Karpas-422 (cell line): ENCODE measurements around the gene PTPRC. TPM values are rescaled to one million over a fixed set of nuclear protein-coding genes. Genes with fewer than 3 reads are reported as not detected.

Source experiments
- DNase-seq: peaks from one replicate; pipeline ENCODE4 v3.0.0-alpha.2; 2015
- H2AFZ ChIP-seq: fragments of 200-600 bp; sonication (generic); 2 replicates; pipeline ENCODE4 v1.6.1; 2014; ENCODE audit warnings: antibody characterized with exemption, low read length, mixed read lengths
- H3K27ac ChIP-seq: fragments of 200-600 bp; sonication (generic); 2 replicates; pipeline ENCODE4 v1.5.1; 2014; ENCODE audit warnings: mild to moderate bottlenecking, low read length, moderate library complexity
- H3K27me3 ChIP-seq: fragments of 200-600 bp; sonication (generic); 2 replicates; pipeline ENCODE4 v1.6.1; 2014; ENCODE audit warnings: low read length, mixed read lengths
- H3K36me3 ChIP-seq: fragments of 200-600 bp; sonication (generic); 2 replicates; pipeline ENCODE4 v1.6.1; 2014; ENCODE audit warnings: low read length, mixed read lengths; ENCODE audit not compliant: insufficient read depth
- H3K4me1 ChIP-seq: fragments of 200-600 bp; sonication (generic); 2 replicates; pipeline ENCODE4 v1.6.1; 2014; ENCODE audit warnings: mild to moderate bottlenecking, low read length, mixed read lengths
- H3K4me2 ChIP-seq: fragments of 200-600 bp; sonication (generic); 2 replicates; pipeline ENCODE4 v1.6.1; 2014; ENCODE audit warnings: low read length, low read depth, mild to moderate bottlenecking; ENCODE audit not compliant: poor library complexity, severe bottlenecking
- H3K4me3 ChIP-seq: fragments of 200-600 bp; sonication (generic); 2 replicates; pipeline ENCODE4 v1.5.1; 2014; ENCODE audit warnings: mild to moderate bottlenecking, antibody characterized with exemption, low read length, mixed read lengths
- H3K79me2 ChIP-seq: fragments of 200-600 bp; sonication (generic); 2 replicates; pipeline ENCODE4 v1.6.1; 2014; ENCODE audit warnings: mild to moderate bottlenecking, low read length, mixed read lengths
- H3K9ac ChIP-seq: fragments of 200-600 bp; sonication (generic); 2 replicates; pipeline ENCODE4 v1.6.0; 2014; ENCODE audit warnings: low read length
- H3K9me2 ChIP-seq: fragments of 200-600 bp; sonication (generic), shearing (Covaris generic); replicated peaks from 2 replicates; pipeline ENCODE4 v1.6.0; 2014; ENCODE audit warnings: mild to moderate bottlenecking, low read length, moderate library complexity; ENCODE audit not compliant: insufficient read depth
- H3K9me3 ChIP-seq: fragments of 300-700, 200-600 bp; sonication (generic); 2 replicates; pipeline ENCODE4 v1.6.1; 2014; ENCODE audit warnings: low read length, mixed read lengths
- H4K20me1 ChIP-seq: fragments of 200-600 bp; sonication (generic); 2 replicates; pipeline ENCODE4 v1.6.1; 2014; ENCODE audit warnings: mild to moderate bottlenecking, antibody characterized with exemption, low read length, low read depth; ENCODE audit not compliant: insufficient read depth
- total RNA-seq: library from RNA; depleted of rRNA; stranded (reverse); fragments of >200 nt; shearing (Covaris generic); gene quantifications from 2 replicates; pipeline ENCODE4 v1.2.3, GENCODE V29; 2014; ENCODE audit warnings: low replicate concordance

Gene PTPRC
- total RNA-seq, 1 experiment from 2014 or later: 812 TPM

DNA sequence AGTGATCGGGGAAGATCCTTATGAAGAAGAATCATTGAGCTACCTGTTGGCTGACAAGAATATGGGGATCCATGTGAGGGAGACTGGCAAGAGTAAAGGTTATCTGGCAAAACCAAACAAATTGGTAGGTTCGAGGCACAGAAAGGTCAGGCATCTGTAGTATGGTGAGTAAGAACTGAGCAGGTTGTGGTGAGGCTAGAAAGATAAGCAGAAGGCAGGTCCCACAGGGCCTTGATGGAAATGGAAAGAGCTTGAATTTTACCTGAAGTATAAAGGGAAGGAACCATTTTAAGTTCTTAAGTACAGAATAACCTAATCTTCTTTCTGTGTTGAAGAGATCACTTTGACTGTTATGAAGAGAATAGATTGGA, 11.1 kb downstream of the PTPRC start:
- Histone ChIP-seq H3K27me3 (no peaks in the 10 kb centered on the region), H3K79me2 (peaks cover 82% of the 10 kb centered on the region)

DNA sequence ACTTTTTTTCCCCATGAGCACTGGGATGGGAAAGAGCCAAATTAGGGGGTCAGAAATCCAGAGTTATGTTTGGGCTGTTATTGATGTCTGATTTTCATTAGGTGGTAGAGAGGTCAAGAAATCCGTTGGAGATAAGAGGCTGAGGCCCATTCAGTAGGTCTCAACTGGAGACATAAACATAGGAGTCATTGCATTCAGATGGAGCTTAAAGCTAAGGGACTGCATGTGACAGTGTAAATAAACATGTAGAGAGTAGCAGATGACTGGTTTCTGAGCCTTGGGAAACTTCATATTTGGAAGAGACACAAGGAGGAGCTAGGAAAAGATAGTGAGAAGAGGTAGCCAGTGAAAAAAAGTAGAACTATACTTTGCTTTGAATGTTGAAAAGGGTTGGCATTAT, 11.7 kb downstream of the PTPRC start:
- Histone ChIP-seq H2AFZ (no peak overlapping the region), H3K4me2 (peak overlapping the region; percentile 86), H3K79me2 (peaks cover 82% of the 10 kb centered on the region), H3K9ac (peak overlapping the region; percentile 63), H3K27me3 (no peaks in the 10 kb centered on the region), H3K4me3 (peak overlapping the region; percentile 19), H4K20me1 (no peaks in the 10 kb centered on the region), H3K36me3 (peaks cover 56% of the 10 kb centered on the region), H3K9me2 (no peaks in the 10 kb centered on the region), H3K27ac (peak overlapping the region; percentile 99), H3K4me1 (peaks cover 98% of the 10 kb centered on the region), H3K9me3 (0 out of 2 replicates have a peak, but pooled peaks cover 2% of the 10 kb centered on the region)
- peak; percentile 68 for DNase-seq

More for the DNA sequence above, 11.1 kb downstream of the PTPRC start:
- no peaks in the 10 kb centered on the region for H4K20me1 ChIP-seq
- peak overlapping the region; percentile 19; the same call in 1 of the 2 replicates for H3K4me3 ChIP-seq
- H3K36me3 ChIP-seq: peaks cover 61% of the 10 kb centered on the region
- H3K9me3 ChIP-seq: 0 out of 2 replicates have a peak, but pooled peaks cover 2% of the 10 kb centered on the region
- H2AFZ ChIP-seq: no peak overlapping the region
- peaks cover 98% of the 10 kb centered on the region for H3K4me1 ChIP-seq
- peak overlapping the region; percentile 63 for H3K9ac ChIP-seq
- H3K27ac ChIP-seq: peak overlapping the region; percentile 99
- peak; percentile 66 for DNase-seq
- H3K9me2 ChIP-seq: no peaks in the 10 kb centered on the region
- peak overlapping the region; percentile 86 for H3K4me2 ChIP-seq

DNA sequence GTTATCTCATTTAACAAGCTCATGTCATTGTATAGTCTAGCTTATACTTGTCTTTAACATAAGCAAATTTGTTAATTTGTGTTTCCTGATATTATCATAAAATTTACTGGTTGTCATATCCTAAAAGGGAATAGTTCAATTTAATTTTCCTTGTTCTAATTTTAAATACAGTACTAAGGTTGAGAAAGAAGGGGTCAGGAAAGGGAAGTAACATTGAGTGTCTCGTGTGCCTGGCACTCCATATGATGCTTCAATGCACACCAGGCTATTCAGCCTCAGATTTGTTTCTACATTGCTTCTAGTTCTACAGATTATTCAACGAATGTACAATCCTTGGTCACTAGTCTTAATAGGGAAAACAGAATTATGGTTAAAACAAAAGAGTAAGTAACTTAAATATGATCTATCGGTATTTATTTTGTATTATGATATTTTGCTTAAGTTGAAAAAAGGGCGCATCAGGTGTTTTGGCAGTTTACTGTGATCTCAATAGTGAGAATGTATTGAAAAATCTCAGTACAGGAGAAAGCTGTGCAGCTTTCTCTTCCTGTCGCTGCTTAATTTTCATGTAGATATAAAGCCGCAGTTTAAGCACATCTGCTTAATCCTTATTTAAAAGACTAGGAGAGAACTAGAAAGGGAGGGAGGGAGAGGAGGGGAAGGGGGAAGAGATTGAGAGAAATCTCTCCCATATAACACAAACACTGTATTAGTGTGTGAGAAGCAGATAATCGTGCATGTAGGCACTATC, 13.0 kb downstream of the PTPRC start:
- no peaks in the 10 kb centered on the region for H3K27me3 ChIP-seq
- peak overlapping the region; percentile 63 for H3K9ac ChIP-seq
- H4K20me1 ChIP-seq: no peaks in the 10 kb centered on the region
- H3K9me2 ChIP-seq: no peaks in the 10 kb centered on the region
- peak overlapping the region; percentile 99 for H3K27ac ChIP-seq
- H3K4me1 ChIP-seq: peaks cover 99% of the 10 kb centered on the region
- DNase-seq: peak; percentile 85
- H3K4me3 ChIP-seq: peak overlapping the region; percentile 31
- peaks cover 78% of the 10 kb centered on the region for H3K79me2 ChIP-seq
- H3K36me3 ChIP-seq: peaks cover 43% of the 10 kb centered on the region
- peak overlapping the region; percentile 86 for H3K4me2 ChIP-seq
- no peak overlapping the region for H2AFZ ChIP-seq
- no peaks in the 10 kb centered on the region for H3K9me3 ChIP-seq

- no peaks in the 10 kb centered on the region for H3K9me3 ChIP-seq
- peaks cover 100% of the 10 kb centered on the region for H3K4me1 ChIP-seq
- peak overlapping the region; percentile 86 for H3K4me2 ChIP-seq
- H3K9ac ChIP-seq: 0 out of 2 replicates have a peak overlapping the region, but pooled peaks have one; percentile 0
- H3K79me2 ChIP-seq: peaks cover 75% of the 10 kb centered on the region
- no peak overlapping the region for H2AFZ ChIP-seq
- H4K20me1 ChIP-seq: no peaks in the 10 kb centered on the region
- no peaks in the 10 kb centered on the region for H3K9me2 ChIP-seq
- H3K36me3 ChIP-seq: peaks cover 30% of the 10 kb centered on the region
- peak overlapping the region; percentile 99 for H3K27ac ChIP-seq
- no peak for DNase-seq
- H3K27me3 ChIP-seq: no peaks in the 10 kb centered on the region
- peak overlapping the region; percentile 7; the same call in 1 of the 2 replicates for H3K4me3 ChIP-seq
Observed at GRCh38 chr1:198653808-198654413, 15.1 kb downstream of the PTPRC start.

- H3K4me2 ChIP-seq: peak overlapping the region; percentile 86
- H3K9me2 ChIP-seq: no peaks in the 10 kb centered on the region
- peak; percentile 61 for DNase-seq
- peaks cover 26% of the 10 kb centered on the region for H3K36me3 ChIP-seq
- peaks cover 73% of the 10 kb centered on the region for H3K79me2 ChIP-seq
- H2AFZ ChIP-seq: no peak overlapping the region
- no peaks in the 10 kb centered on the region for H3K27me3 ChIP-seq
- H3K9ac ChIP-seq: peak overlapping the region; percentile 62
- H3K4me3 ChIP-seq: peak overlapping the region; percentile 11; the same call in 1 of the 2 replicates
- peaks cover 97% of the 10 kb centered on the region for H3K4me1 ChIP-seq
- H3K9me3 ChIP-seq: no peaks in the 10 kb centered on the region
- peak overlapping the region; percentile 99 for H3K27ac ChIP-seq
- no peaks in the 10 kb centered on the region for H4K20me1 ChIP-seq
Observed at GRCh38 chr1:198655459-198656121, 16.8 kb downstream of the PTPRC start.

- Histone ChIP-seq H3K9ac (peak overlapping the region; percentile 62), H3K4me3 (peak overlapping the region; percentile 20; the same call in 1 of the 2 replicates), H4K20me1 (no peaks in the 10 kb centered on the region), H2AFZ (no peak overlapping the region), H3K4me2 (peak overlapping the region; percentile 86), H3K36me3 (peaks cover 26% of the 10 kb centered on the region), H3K9me2 (no peaks in the 10 kb centered on the region), H3K9me3 (no peaks in the 10 kb centered on the region), H3K27ac (peak overlapping the region; percentile 99), H3K27me3 (no peaks in the 10 kb centered on the region), H3K4me1 (peaks cover 95% of the 10 kb centered on the region), H3K79me2 (peaks cover 78% of the 10 kb centered on the region)
- peak; percentile 82 for DNase-seq
Observed at GRCh38 chr1:198656500-198656932, 17.7 kb downstream of the PTPRC start.

DNA sequence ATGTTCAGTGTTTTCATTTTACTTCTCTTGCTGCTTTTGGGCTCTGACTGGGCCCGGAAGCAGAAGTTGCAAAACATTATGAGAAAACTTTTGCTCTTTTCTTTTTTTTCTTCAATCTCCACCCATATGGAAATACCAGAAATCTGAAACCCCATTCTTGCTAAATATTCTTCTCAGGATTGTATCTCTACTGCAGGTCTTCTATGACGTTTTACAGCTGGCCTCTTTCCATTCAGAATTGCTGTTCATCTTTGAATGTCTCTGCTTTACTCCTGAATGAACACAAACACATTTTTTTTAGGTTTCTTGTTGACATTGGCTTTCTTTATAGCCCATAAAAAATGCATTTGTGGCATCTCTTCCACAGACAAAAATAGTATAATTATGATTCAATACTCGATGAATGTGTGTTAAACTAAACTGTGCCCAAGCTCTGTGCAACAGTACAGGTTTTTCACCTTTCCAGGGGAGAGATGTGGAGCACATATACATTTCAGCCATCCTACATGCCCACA, 18.8 kb downstream of the PTPRC start:
- H4K20me1 ChIP-seq: no peaks in the 10 kb centered on the region
- H2AFZ ChIP-seq: no peak overlapping the region
- H3K4me1 ChIP-seq: peaks cover 92% of the 10 kb centered on the region
- no peaks in the 10 kb centered on the region for H3K27me3 ChIP-seq
- H3K9ac ChIP-seq: peak overlapping the region; percentile 66
- peak overlapping the region; percentile 31 for H3K4me3 ChIP-seq
- H3K9me2 ChIP-seq: no peaks in the 10 kb centered on the region
- DNase-seq: peak; percentile 94
- peaks cover 25% of the 10 kb centered on the region for H3K36me3 ChIP-seq
- peak overlapping the region; percentile 99 for H3K27ac ChIP-seq
- H3K4me2 ChIP-seq: peak overlapping the region; percentile 86
- H3K79me2 ChIP-seq: peaks cover 83% of the 10 kb centered on the region
- H3K9me3 ChIP-seq: no peaks in the 10 kb centered on the region
